ENCODE data around the gene SLC35E2B. TPM values are rescaled to one million over a fixed set of nuclear protein-coding genes. Genes with fewer than 3 reads are reported as not detected.

SLC35E2B gene
- total RNA-seq, 4 donors from 2014 or later, result 38.2 to 67.8 (median 46.1) TPM

DNA sequence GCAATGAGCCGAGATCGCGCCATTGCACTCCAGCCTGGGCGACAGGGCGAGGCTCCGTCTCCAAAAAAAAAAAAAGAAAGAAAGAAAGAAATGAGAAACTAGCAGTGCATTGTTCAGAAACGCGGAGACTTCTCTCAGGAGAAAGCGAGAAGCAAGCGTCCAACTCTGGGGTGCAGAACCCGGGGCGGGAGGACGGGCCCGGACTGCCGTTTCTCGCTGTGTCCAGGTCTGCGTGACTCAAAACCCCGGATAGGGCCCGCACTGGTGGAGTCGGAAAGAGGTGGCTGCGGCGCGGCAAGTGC is 77.7 kb downstream of the SLC35E2B start:
- no peak for TF ChIP-seq EP300 (IDR thresholded peaks at IDR 0.05)
- TF ChIP-seq POLR2A (IDR thresholded peaks at IDR 0.05), result no peak
- TF ChIP-seq, protein P1, sequence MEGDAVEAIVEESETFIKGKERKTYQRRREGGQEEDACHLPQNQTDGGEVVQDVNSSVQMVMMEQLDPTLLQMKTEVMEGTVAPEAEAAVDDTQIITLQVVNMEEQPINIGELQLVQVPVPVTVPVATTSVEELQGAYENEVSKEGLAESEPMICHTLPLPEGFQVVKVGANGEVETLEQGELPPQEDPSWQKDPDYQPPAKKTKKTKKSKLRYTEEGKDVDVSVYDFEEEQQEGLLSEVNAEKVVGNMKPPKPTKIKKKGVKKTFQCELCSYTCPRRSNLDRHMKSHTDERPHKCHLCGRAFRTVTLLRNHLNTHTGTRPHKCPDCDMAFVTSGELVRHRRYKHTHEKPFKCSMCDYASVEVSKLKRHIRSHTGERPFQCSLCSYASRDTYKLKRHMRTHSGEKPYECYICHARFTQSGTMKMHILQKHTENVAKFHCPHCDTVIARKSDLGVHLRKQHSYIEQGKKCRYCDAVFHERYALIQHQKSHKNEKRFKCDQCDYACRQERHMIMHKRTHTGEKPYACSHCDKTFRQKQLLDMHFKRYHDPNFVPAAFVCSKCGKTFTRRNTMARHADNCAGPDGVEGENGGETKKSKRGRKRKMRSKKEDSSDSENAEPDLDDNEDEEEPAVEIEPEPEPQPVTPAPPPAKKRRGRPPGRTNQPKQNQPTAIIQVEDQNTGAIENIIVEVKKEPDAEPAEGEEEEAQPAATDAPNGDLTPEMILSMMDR (IDR thresholded peaks at IDR 0.05), result no peak
- H3K4me1 ChIP-seq, result peaks cover 0 to 58% (median 28%) of the 10 kb centered on the region in 4 donors
- H3K27ac ChIP-seq, result peak overlapping the region; percentile 99 to 100 (median 100)
- peaks cover 0 to 26% (median 0%) of the 10 kb centered on the region in 3 donors for H3K36me3 ChIP-seq
- peak overlapping the region; percentile 91 to 99 (median 94) for H3K4me3 ChIP-seq
- no peaks in the 10 kb centered on the region for H3K9me3 ChIP-seq
- no peak for DNase-seq (ENCODE audit: low spot score in 2 of 2)
- no peaks in the 10 kb centered on the region for H3K27me3 ChIP-seq
- 0% methylated on average over 16 to 23 of the region's 23 CpGs for WGBS, 2 donors

DNA sequence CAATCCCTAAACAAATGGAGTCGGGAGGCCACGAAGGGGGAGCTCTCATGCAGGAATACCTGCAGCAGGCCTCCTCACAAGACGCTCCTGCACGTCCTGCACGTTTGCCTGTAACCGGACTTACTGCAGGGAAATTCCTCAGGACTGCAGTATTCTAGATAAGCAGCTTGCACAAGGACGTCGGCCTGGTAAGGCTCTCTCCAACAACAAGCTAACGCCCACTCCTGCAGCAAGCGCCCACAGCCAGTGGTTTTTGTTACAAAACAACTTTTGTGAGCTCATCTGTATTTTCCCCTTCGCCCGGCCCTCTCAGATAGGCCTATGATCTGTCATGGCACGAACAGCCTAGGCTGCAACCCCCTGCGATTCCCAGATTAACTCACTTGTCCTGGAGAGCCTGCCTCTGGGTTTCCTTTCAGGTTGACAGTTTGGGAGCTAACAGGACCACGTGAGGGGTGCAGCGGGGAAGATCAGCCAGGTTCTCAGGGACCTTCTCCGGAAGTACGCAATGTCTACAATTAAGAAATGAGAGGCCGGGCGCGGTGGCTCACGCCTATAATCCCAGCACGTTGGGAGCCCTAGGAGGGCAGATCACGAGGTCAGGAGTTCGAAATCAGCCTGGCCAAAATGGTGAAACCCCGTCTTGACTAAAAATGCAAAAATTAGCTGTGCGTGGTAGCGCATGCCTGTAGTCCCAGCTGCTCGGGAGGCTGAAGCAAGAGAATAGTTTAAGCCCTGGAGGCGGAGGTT is 78.2 kb downstream of the SLC35E2B start:
- TF ChIP-seq POLR2A (IDR thresholded peaks at IDR 0.05), result no peak
- TF ChIP-seq, protein P1 (IDR thresholded peaks at IDR 0.05), result no peak
- TF ChIP-seq EP300 (IDR thresholded peaks at IDR 0.05), result no peak

DNA sequence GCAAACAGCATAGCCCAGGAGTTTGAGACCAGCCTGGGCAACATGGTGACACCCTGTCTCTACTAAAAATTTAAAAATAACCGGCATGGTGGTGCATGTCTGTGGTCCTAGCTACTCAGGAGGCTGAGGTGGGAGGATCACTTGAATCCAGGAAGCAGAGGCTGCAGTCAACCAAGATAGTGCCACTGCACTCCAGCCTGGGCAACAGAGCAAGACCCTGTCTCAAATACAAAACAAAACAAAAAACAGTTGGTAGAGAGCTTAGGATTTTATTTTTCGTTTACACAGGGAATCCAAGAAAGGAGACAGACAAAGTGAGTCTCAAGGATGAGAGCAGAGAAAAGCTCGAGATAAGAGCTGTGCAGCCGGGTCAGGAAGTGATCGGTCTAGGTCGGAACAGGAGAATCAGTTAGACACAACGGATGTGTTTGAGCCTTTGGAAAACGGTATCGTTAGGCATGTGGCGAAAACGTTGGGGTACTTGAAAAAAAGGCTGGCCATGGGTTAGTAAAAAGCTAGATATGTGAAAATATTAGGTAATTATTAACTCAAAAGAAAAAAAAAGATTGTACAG is 79.0 kb downstream of the SLC35E2B start:
- no peak for DNase-seq (ENCODE audit: low spot score in 2 of 2)

More for the DNA sequence above, 78.2 kb downstream of the SLC35E2B start:
- Histone ChIP-seq H3K4me3 (peak overlapping the region; percentile 91 to 99 (median 94)), H3K27ac (peak overlapping the region in 3 of 4 donors; percentile 99 to 100 (median 100)), H3K36me3 (peaks cover 0 to 20% (median 0%) of the 10 kb centered on the region in 3 donors), H3K9me3 (no peaks in the 10 kb centered on the region), H3K27me3 (no peaks in the 10 kb centered on the region), H3K4me1 (peaks cover 0 to 58% (median 28%) of the 10 kb centered on the region in 4 donors)
- DNase-seq (ENCODE audit: low spot score in 2 of 2), result no peak
- 12 to 21% methylated on average over 29 to 30 of the region's 30 CpGs for WGBS, 2 donors

DNA sequence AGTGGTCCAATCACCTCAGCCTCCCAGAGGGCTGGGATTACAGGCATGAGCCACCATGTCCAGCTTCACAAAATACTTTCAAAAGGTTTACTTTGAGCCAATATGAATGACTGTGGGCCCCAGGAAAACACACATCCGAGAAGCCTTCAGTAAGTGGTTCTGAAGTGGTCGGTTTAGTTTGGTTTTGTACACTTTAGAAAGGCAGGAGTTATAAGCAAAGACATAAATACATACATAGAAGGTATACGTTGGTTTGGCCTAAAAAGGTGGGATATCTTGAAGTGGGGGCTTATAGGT is 80.5 kb downstream of the SLC35E2B start:
- Histone ChIP-seq H3K4me3 (no peak overlapping the region), H3K4me1 (peaks cover 0 to 44% (median 24%) of the 10 kb centered on the region in 4 donors), H3K27me3 (no peaks in the 10 kb centered on the region), H3K9me3 (no peaks in the 10 kb centered on the region), H3K27ac (peak overlapping the region in 1 of 4 donors; percentile 17), H3K36me3 (no peaks in the 10 kb centered on the region)
- no peak for DNase-seq (ENCODE audit: low spot score in 2 of 2)
- WGBS, 2 donors, result 87 to 90% methylated on average over 3 of the region's 3 CpGs
- no peak for TF ChIP-seq EP300 (IDR thresholded peaks at IDR 0.05)
- TF ChIP-seq POLR2A (IDR thresholded peaks at IDR 0.05), result no peak
- TF ChIP-seq, protein P1 (IDR thresholded peaks at IDR 0.05), result no peak

More for the DNA sequence above, 79.0 kb downstream of the SLC35E2B start:
- WGBS, 2 donors, result 74 to 80% methylated on average over 11 of the region's 11 CpGs
- peak overlapping the region in 3 of 4 donors; percentile 99 to 100 (median 100) for H3K27ac ChIP-seq
- H3K36me3 ChIP-seq, result peaks cover 0 to 14% (median 0%) of the 10 kb centered on the region in 3 donors
- peaks cover 0 to 58% (median 28%) of the 10 kb centered on the region in 4 donors for H3K4me1 ChIP-seq
- no peak for TF ChIP-seq EP300 (IDR thresholded peaks at IDR 0.05)
- TF ChIP-seq, protein P1 (IDR thresholded peaks at IDR 0.05), result no peak
- TF ChIP-seq POLR2A (IDR thresholded peaks at IDR 0.05), result no peak
- H3K27me3 ChIP-seq, result no peaks in the 10 kb centered on the region
- peak overlapping the region in 2 of 4 donors; percentile 93 to 96 for H3K4me3 ChIP-seq
- no peaks in the 10 kb centered on the region for H3K9me3 ChIP-seq

DNA sequence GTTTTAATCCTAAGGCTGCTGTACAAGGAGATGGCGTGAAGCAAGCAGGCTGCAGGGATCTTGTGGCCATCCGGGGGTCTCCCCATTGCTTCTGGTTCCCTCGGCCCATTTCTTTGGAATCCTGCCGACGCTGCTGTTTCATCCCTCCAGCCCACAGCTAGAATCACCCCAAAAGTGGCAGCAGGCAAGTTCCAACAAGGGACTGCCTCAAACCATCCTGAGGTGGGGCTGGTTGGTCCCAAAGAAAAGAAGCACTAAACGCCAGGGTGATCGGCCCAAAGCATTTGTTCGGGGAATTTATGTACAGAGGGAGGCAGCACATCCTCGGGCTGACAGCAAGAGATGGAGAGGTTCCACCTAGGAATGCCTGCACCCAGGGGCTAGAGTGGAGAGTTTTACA is 81.8 kb downstream of the SLC35E2B start:
- Histone ChIP-seq H3K27ac (no peak overlapping the region), H3K9me3 (no peaks in the 10 kb centered on the region), H3K4me1 (peaks cover 0 to 35% (median 15%) of the 10 kb centered on the region in 4 donors), H3K4me3 (no peak overlapping the region), H3K36me3 (no peaks in the 10 kb centered on the region), H3K27me3 (no peaks in the 10 kb centered on the region)
- no peak for TF ChIP-seq EP300 (IDR thresholded peaks at IDR 0.05)
- TF ChIP-seq, protein P1 (IDR thresholded peaks at IDR 0.05), result no peak
- DNase-seq (ENCODE audit: low spot score in 2 of 2), result no peak
- 72 to 79% methylated on average over 9 of the region's 9 CpGs for WGBS, 2 donors
